MV-4-11 (cell line): ENCODE measurements around the gene ITSN1.

Source experiments
- DNase-seq: peaks from one replicate; lab custom pipeline; 2025; lab: John Stamatoyannopoulos, UW

ITSN1 gene

GRCh38 chr21:33731447-33731846, 89.1 kb downstream of the ITSN1 start:
- DNase-seq: no peak

- no peak for DNase-seq
Observed at GRCh38 chr21:33732038-33732437, 89.7 kb downstream of the ITSN1 start.

GRCh38 chr21:33733601-33734000, 91.3 kb downstream of the ITSN1 start:
- peak; percentile 17 for DNase-seq

DNA sequence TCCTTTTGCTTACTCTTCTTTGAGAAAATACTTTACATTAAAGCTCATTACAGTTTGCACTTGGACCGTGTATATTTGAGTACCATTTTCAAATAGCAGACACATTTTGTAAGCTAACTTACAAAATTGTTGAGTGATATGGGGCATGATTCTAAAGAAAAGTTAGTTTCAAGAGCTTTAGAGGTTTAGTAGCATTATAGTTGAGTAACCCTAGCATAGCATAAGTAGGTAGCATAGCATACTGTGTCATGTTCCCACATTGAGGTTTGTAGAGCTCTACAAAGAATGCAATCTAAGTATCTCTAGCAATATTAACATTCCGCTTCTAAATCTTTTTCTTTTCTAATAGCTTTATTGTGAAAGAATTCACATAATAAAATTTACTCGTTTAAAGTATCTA, 92.0 kb downstream of the ITSN1 start:
- DNase-seq: no peak

DNA sequence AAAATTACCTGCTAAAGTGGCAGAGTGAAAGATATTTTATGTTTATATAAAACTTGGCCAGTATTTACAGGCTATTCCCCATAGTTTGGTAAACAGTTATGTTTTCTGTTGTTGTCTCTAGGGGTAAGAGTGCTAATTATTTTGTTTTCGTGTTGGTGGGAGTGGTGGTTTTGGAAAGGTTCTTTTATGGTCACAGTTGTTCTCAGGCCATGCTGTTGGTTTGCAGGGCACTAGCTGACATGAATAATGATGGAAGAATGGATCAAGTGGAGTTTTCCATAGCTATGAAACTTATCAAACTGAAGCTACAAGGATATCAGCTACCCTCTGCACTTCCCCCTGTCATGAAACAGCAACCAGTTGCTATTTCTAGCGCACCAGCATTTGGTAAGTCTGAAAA, 92.5 kb downstream of the ITSN1 start:
- DNase-seq: no peak

- no peak for DNase-seq
Observed at GRCh38 chr21:33736569-33736968, 94.3 kb downstream of the ITSN1 start.

DNA sequence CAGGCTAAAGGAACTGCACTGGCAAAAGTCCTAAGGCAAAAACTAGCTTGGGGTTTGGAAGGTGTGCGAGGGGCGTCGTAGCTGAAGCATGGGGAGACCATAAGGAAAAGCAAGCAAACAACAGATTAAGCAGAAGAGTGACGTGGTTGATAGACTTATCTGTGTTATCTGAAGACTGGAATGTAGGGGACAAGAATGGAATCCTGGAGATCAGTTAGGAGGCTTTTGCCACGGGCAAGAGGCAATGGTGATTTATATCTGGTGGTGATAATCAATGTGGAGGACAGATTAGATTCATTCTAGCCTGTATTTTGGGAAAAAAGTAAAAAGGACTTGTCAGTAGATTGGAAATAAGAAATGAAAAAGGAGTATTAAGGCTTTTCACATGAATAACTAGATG, 97.4 kb downstream of the ITSN1 start:
- no peak for DNase-seq

DNA sequence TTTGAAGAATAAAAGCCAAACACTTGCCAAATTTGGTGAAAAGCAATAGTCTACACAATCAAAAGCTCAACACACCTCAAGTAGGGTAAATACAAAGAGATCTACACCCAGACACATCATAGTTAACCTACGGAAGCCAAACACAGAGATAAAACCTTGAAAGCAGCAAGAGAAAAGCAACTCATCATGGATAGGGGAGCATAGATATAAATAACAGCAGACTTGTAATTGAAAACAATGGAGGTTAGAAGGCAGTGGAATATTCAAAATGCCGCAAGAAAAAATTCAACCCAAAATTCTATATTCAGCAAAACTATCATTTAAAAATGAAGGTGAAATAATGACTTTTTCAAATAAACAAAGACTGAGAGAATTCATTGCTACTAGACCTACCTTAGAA, 105.1 kb downstream of the ITSN1 start:
- no peak for DNase-seq

DNA sequence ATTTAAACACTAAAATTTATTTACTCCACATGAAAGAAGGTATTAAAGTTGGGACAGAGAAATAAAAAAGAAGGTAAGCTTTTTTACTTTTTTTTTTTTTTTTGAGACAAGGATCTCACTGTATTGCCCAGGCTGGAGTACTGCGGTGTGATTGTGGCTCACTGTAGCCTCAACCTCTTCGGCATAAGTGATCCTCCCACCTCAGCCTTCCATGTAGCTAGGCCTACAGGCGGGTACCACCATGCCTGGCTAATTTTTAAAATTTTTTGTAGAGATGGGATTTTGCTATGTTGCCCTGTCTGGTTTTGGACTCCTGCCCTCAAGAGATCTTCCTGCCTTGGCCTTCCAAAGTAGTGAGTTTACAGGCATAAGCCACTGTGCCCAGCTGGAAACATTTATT, 106.6 kb downstream of the ITSN1 start:
- DNase-seq: no peak

DNA sequence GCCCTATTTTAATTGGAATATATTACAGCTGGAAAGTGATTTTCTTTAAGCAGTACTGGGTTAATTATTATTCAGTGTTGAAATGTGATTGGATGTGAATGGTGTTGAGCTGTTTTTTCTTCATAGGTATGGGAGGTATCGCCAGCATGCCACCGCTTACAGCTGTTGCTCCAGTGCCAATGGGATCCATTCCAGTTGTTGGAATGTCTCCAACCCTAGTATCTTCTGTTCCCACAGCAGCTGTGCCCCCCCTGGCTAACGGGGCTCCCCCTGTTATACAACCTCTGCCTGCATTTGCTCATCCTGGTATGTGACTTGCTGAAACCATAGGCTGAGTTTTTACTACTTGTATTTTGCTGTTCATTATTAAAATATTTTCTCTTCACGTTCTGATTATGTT, 107.7 kb downstream of the ITSN1 start:
- no peak for DNase-seq

GRCh38 chr21:33751120-33751519, 108.8 kb downstream of the ITSN1 start:
- no peak for DNase-seq

GRCh38 chr21:33751533-33751932, 109.2 kb downstream of the ITSN1 start:
- no peak for DNase-seq

GRCh38 chr21:33752260-33752659, 110.0 kb downstream of the ITSN1 start:
- DNase-seq: no peak

DNA sequence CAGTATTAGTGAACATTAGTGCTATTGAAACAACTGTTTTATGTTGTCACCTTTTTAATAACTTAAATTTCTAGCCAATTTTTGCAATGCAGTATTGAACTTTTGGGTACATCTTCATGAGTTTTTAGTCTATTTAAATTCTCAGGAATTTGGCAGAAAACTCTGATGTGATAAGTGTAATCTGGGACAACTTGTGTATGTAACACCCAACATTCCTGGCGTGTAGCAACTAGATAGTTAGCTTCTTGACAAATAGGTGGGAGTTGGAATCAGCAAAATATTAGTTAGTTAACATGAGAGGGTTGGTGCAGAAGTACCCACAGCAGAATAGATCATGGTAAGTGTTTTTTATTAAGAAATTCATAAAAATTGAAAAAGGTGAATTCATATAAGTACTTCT, 111.6 kb downstream of the ITSN1 start:
- no peak for DNase-seq

DNA sequence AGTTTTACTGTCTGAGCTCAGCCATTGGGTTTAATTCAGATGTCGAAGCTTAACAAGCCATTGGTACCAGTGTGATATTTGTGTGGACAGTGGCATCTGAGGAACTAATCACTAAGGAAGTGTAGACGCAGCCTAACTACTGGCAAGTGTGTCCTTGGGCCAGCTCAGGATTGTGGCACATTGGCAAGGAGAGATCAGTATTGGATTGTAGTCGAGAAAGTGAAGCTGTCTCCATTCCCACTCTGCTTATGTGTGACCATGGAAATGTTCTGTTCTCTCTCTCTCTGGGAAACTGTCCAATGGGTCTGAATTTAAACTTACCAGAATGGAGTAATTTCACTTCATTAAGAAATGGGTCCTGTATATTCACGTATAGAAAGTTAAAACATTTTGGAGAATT, 112.2 kb downstream of the ITSN1 start:
- DNase-seq: no peak

- DNase-seq: no peak
Observed at GRCh38 chr21:33755354-33755753, 113.1 kb downstream of the ITSN1 start.

- DNase-seq: no peak
Observed at GRCh38 chr21:33760641-33761440, 118.5 kb downstream of the ITSN1 start.

GRCh38 chr21:33761441-33762036, 119.2 kb downstream of the ITSN1 start:
- peak; percentile 88 for DNase-seq

- DNase-seq: no peak
Observed at GRCh38 chr21:33762803-33763581, 120.7 kb downstream of the ITSN1 start.

DNA sequence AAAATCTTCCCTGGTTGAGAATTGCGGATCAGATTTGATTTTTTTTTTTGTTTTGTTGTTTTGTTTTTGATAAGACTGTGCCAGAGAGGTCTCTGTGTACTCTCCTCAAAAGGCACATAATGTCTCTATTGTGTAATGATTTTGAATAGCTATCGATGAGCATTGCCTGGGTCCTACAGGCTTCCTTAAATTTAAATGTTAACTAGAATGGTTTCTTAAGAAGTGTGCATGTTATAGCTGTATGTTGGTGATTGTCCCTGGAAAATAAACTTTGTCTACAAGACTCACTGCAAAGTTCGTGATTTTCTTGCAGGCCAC, 121.2 kb downstream of the ITSN1 start:
- no peak for DNase-seq

- no peak for DNase-seq
Observed at GRCh38 chr21:33767236-33767635, 124.9 kb downstream of the ITSN1 start.

GRCh38 chr21:33767960-33768359, 125.7 kb downstream of the ITSN1 start:
- no peak for DNase-seq

DNA sequence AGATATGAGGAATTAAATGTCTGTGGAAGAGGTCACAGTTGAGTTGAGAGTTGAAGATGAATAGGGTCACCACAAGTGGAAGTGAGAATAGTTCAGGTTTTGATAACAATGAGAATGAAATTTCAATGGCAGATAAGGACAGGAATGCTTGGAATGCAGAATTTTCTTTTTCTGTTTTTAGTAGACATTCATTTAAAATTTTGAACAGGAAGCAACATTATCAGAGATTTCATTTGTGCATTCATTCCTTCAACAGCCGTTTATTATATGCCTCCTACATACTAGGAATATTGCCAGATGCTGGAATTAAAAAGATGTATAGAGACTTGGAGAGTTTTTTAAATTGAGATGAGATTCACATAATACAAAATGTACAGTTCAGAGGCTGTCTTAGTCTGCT, 126.8 kb downstream of the ITSN1 start:
- DNase-seq: no peak
